ENCODE measurements around the gene GPRIN1.
"Not testable (repeated sequence)": the region's sequence is repeated elsewhere in the genome, so short reads cannot be mapped to it uniquely, and the experiment has no call there.

GPRIN1 gene

GRCh38 chr5:176595386-176595943 is 14.5 kb downstream of the GPRIN1 start:
- DNase-seq: no peak

GRCh38 chr5:176594554-176594953 is 15.4 kb downstream of the GPRIN1 start:
- no peak for DNase-seq

GRCh38 chr5:176593273-176593869 is 16.6 kb downstream of the GPRIN1 start:
- DNase-seq: no peak

- no peak for DNase-seq
Measured at GRCh38 chr5:176592573-176592972, 17.4 kb downstream of the GPRIN1 start.

GRCh38 chr5:176591667-176592066 is 18.3 kb downstream of the GPRIN1 start:
- DNase-seq: not testable (repeated sequence)

GRCh38 chr5:176590035-176590717 is 19.8 kb downstream of the GPRIN1 start:
- no peak for DNase-seq

GRCh38 chr5:176589039-176589769 is 20.8 kb downstream of the GPRIN1 start:
- no peak for DNase-seq

- DNase-seq: no peak
Measured at GRCh38 chr5:176588297-176588696, 21.7 kb downstream of the GPRIN1 start.

- no peak for DNase-seq
Measured at GRCh38 chr5:176587398-176587797, 22.6 kb downstream of the GPRIN1 start.

GRCh38 chr5:176583076-176583475 is 26.9 kb downstream of the GPRIN1 start:
- no peak for DNase-seq

- no peak for DNase-seq
Measured at GRCh38 chr5:176581361-176581760, 28.6 kb downstream of the GPRIN1 start.

- DNase-seq: no peak
Measured at GRCh38 chr5:176579323-176579722, 30.6 kb downstream of the GPRIN1 start.

- DNase-seq: peak; percentile 49
Measured at GRCh38 chr5:176578391-176578808, 31.6 kb downstream of the GPRIN1 start.

GRCh38 chr5:176577312-176578176 is 32.4 kb downstream of the GPRIN1 start:
- DNase-seq: no peak

- DNase-seq: no peak
Measured at GRCh38 chr5:176575488-176576422, 34.2 kb downstream of the GPRIN1 start.

GRCh38 chr5:176575066-176575465 is 34.9 kb downstream of the GPRIN1 start:
- no peak for DNase-seq

GRCh38 chr5:176574297-176574591 is 35.7 kb downstream of the GPRIN1 start:
- DNase-seq: no peak

GRCh38 chr5:176573564-176574296 is 36.2 kb downstream of the GPRIN1 start:
- DNase-seq: peak; percentile 79

- DNase-seq: no peak
Measured at GRCh38 chr5:176570044-176570443, 39.9 kb downstream of the GPRIN1 start.

GRCh38 chr5:176568657-176569056 is 41.3 kb downstream of the GPRIN1 start:
- DNase-seq: no peak

- DNase-seq: no peak
Measured at GRCh38 chr5:176565760-176566288, 44.1 kb downstream of the GPRIN1 start.
